PC-3 (cell line): ENCODE results near the gene GAS7. TPM values are rescaled to one million over a fixed set of nuclear protein-coding genes. Genes with fewer than 3 reads are reported as not detected.

ENCODE experiments used
- ATAC-seq: fragments of 200-7000 bp; cut with Tn5 transposase; 2 replicates; pipeline ENCODE4 v1.9.1; 2020; ENCODE audit warnings: mild to moderate bottlenecking, moderate library complexity
- BruUV-seq: library from RNA; stranded (reverse); fragments of 400-500 nt; replicated peaks from 2 replicates; lab custom pipeline; 2021; lab: Mats Ljungman, UMichigan
- CTCF ChIA-PET: fragments of 300-600 bp; sonication (Branson Sonifier 250); formaldehyde crosslinking; loops from one replicate; lab custom pipeline; 2022; ENCODE audit warnings: antibody characterized with exemption; lab: Charles Lee
- POLR2A ChIA-PET: fragments of 300-600 bp; sonication (Branson Sonifier 250); formaldehyde crosslinking; loops from one replicate; lab custom pipeline; 2022; ENCODE audit warnings: antibody characterized with exemption; ENCODE audit not compliant: unreplicated experiment; lab: Charles Lee
- DNase-seq: peaks from one replicate; pipeline ENCODE4 v3.0.0-alpha.2; 2015
- H2AFZ ChIP-seq: fragments of 300-600 bp; sonication (generic); 2 replicates; pipeline ENCODE4 v1.6.0; 2016; ENCODE audit warnings: antibody characterized with exemption, low read length
- H3F3A ChIP-seq: fragments of 300-600 bp; sonication (generic); one replicate; pipeline ENCODE4 v1.6.0; 2017; ENCODE audit warnings: antibody characterized with exemption, low read length, control low read depth, mild to moderate bottlenecking; ENCODE audit not compliant: unreplicated experiment
- H3K27ac ChIP-seq: fragments of 300-600 bp; sonication (generic); 2 replicates; pipeline ENCODE4 v1.5.1; 2016; ENCODE audit warnings: mild to moderate bottlenecking, low read length
- H3K27me3 ChIP-seq: fragments of 300-600 bp; sonication (generic); 2 replicates; pipeline ENCODE4 v1.6.1; 2016; ENCODE audit warnings: low read length, mixed read lengths
- H3K36me3 ChIP-seq: fragments of 300-600 bp; sonication (generic); 2 replicates; pipeline ENCODE4 v1.6.1; 2016; ENCODE audit warnings: low read depth, mixed run types, low read length, mixed read lengths
- H3K4me1 ChIP-seq: fragments of 300-600 bp; sonication (generic); 2 replicates; pipeline ENCODE4 v1.5.1; 2016; ENCODE audit warnings: low read length; ENCODE audit not compliant: insufficient read depth
- H3K4me2 ChIP-seq: fragments of 300-600 bp; sonication (generic); 2 replicates; pipeline ENCODE4 v1.6.0; 2016; ENCODE audit warnings: low read length
- H3K4me3 ChIP-seq: fragments of 300-600 bp; sonication (generic); 2 replicates; pipeline ENCODE4 v1.5.1; 2016; ENCODE audit warnings: mild to moderate bottlenecking, low read length, mixed read lengths
- H3K79me2 ChIP-seq: fragments of 300-600 bp; sonication (generic); 2 replicates; pipeline ENCODE4 v1.6.1; 2017; ENCODE audit warnings: low read length, mixed read lengths
- H3K9ac ChIP-seq: fragments of 300-600 bp; sonication (generic); 2 replicates; pipeline ENCODE4 v1.6.0; 2016; ENCODE audit warnings: mild to moderate bottlenecking, low read length
- H3K9me2 ChIP-seq: fragments of 300-600 bp; sonication (generic); replicated peaks from 2 replicates; pipeline ENCODE4 v1.6.1; 2016; ENCODE audit warnings: mixed run types, low read length, mixed read lengths
- H3K9me3 ChIP-seq: fragments of 300-600 bp; sonication (generic); 2 replicates; pipeline ENCODE4 v1.6.1; 2016; ENCODE audit warnings: low read length, mixed read lengths
- H4K20me1 ChIP-seq: fragments of 300-600 bp; sonication (generic); 2 replicates; pipeline ENCODE4 v1.6.1; 2016; ENCODE audit warnings: low read length, mixed read lengths
- CTCF ChIP-seq: fragments of 300-600 bp; sonication (generic); conservative IDR thresholded peaks from 2 replicates; pipeline ENCODE4 v1.5.1; 2017; ENCODE audit warnings: antibody characterized with exemption, low read depth, mild to moderate bottlenecking, low read length
- EZH2 ChIP-seq: fragments of 300-600 bp; sonication (generic); IDR thresholded peaks from one replicate; pipeline ENCODE4 v1.6.1; 2017; ENCODE audit warnings: antibody characterized with exemption, mild to moderate bottlenecking, low read length; ENCODE audit not compliant: unreplicated experiment
- EZH2phosphoT487 ChIP-seq: fragments of 300-600 bp; sonication (generic); IDR thresholded peaks from 2 replicates; pipeline ENCODE4 v1.6.1; 2018; ENCODE audit warnings: mild to moderate bottlenecking, antibody characterized with exemption, low read length, borderline replicate concordance
- intact Hi-C: fragments of 100-400 bp; cut with micrococcal nuclease; formaldehyde crosslinking; loops from 2 replicates; pipeline ENCODE4 v1.9.0; 2023
- total RNA-seq: library from RNA; depleted of rRNA; stranded (reverse); fragments of >200 nt; gene quantifications from 2 replicates; pipeline ENCODE4 v1.2.3, GENCODE V29; 2014

Gene GAS7
- total RNA-seq, 1 experiment from 2014 or later = not detected

- no TSS peak for BruUV-seq
- ATAC-seq = no peak
- Histone ChIP-seq H3F3A (no peaks in the 10 kb centered on the region), H3K9ac (no peak overlapping the region), H3K36me3 (no peaks in the 10 kb centered on the region), H4K20me1 (no peaks in the 10 kb centered on the region), H3K9me3 (no peaks in the 10 kb centered on the region), H3K79me2 (no peaks in the 10 kb centered on the region), H2AFZ (no peak overlapping the region), H3K4me1 (no peaks in the 10 kb centered on the region), H3K9me2 (no peaks in the 10 kb centered on the region), H3K4me2 (no peak overlapping the region), H3K27ac (no peak overlapping the region), H3K27me3 (peaks cover 35% of the 10 kb centered on the region), H3K4me3 (no peak overlapping the region)
- intact Hi-C loops = no loop called here
- DNase-seq = no peak
- TF ChIP-seq CTCF = no peak
- TF ChIP-seq EZH2 = no peak
- TF ChIP-seq EZH2phosphoT487 = no peak
- ChIA-PET CTCF (no interaction called here), POLR2A (no interaction called here)
These were observed 105.8 kb downstream of the GAS7 start for GRCh38 chr17:10092595-10092994.

GRCh38 chr17:10091046-10091445 is 107.4 kb downstream of the GAS7 start:
- ATAC-seq (no peak), DNase-seq (no peak)
- Histone ChIP-seq H3K9ac (no peak overlapping the region), H3K79me2 (no peaks in the 10 kb centered on the region), H3K4me3 (no peak overlapping the region), H4K20me1 (no peaks in the 10 kb centered on the region), H3K4me2 (no peak overlapping the region), H3K36me3 (no peaks in the 10 kb centered on the region), H3K9me3 (no peaks in the 10 kb centered on the region), H3K27me3 (peaks cover 35% of the 10 kb centered on the region), H3K9me2 (no peaks in the 10 kb centered on the region), H2AFZ (no peak overlapping the region), H3F3A (no peaks in the 10 kb centered on the region), H3K4me1 (peaks cover 4% of the 10 kb centered on the region), H3K27ac (no peak overlapping the region)
- BruUV-seq = no TSS peak
- TF ChIP-seq EZH2 (no peak), EZH2phosphoT487 (no peak), CTCF (no peak)
- ChIA-PET CTCF (no interaction called here), POLR2A (no interaction called here)
- intact Hi-C loops = no loop called here

GRCh38 chr17:10089196-10089804 is 109.1 kb downstream of the GAS7 start:
- intact Hi-C loops = no loop called here
- Histone ChIP-seq H3K4me1 (peaks cover 8% of the 10 kb centered on the region), H3F3A (no peaks in the 10 kb centered on the region), H3K4me3 (no peak overlapping the region), H3K9ac (no peak overlapping the region), H3K4me2 (no peak overlapping the region), H3K9me3 (no peaks in the 10 kb centered on the region), H3K27me3 (peaks cover 35% of the 10 kb centered on the region), H3K27ac (no peak overlapping the region), H2AFZ (no peak overlapping the region), H3K9me2 (no peaks in the 10 kb centered on the region), H4K20me1 (no peaks in the 10 kb centered on the region), H3K79me2 (no peaks in the 10 kb centered on the region), H3K36me3 (no peaks in the 10 kb centered on the region)
- ATAC-seq (no peak), DNase-seq (no peak)
- ChIA-PET POLR2A (no interaction called here), CTCF (no interaction called here)
- no TSS peak for BruUV-seq
- TF ChIP-seq EZH2 = no peak
- TF ChIP-seq EZH2phosphoT487 = no peak
- TF ChIP-seq CTCF = no peak
